ENCODE results near the gene CDC7.
"Not testable (repeated sequence)": the region's sequence is repeated elsewhere in the genome, so short reads cannot be mapped to it uniquely, and the experiment has no call there.

Gene CDC7

GRCh38 chr1:91500756-91501522, at the start of gene CDC7:
TSS of gene CDC7 (plus strand) at chr1:91500851. CDS start at chr1:91501717, 866 bp downstream.
- DNase-seq, result peak; percentile 86

GRCh38 chr1:91454136-91454535, 46.5 kb upstream of the CDC7 start:
- no peak for DNase-seq

DNA sequence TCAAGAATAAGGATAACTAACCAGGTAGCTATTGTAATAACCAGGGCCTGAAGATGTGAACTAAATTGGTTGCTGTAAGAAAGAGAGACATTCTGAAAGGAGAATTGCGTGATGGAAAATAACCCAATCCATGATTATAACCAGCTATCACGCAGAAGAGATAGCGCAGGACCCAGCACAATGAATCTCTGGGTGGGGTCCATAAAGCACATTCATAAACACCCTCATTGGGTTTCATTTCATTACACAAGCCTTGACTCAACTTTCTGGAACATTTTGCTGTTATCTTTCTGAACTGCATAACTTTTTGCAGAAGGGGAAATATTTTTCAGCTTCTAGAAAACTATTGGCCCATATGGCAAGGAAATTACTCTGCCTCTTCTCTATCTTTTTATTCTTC, 45.3 kb upstream of the CDC7 start:
- no peak for DNase-seq

- DNase-seq, result no peak
These were observed 44.8 kb upstream of the CDC7 start for GRCh38 chr1:91455896-91456295.

- DNase-seq, result not testable (repeated sequence)
These were observed 35.3 kb upstream of the CDC7 start for GRCh38 chr1:91465350-91465749.

DNA sequence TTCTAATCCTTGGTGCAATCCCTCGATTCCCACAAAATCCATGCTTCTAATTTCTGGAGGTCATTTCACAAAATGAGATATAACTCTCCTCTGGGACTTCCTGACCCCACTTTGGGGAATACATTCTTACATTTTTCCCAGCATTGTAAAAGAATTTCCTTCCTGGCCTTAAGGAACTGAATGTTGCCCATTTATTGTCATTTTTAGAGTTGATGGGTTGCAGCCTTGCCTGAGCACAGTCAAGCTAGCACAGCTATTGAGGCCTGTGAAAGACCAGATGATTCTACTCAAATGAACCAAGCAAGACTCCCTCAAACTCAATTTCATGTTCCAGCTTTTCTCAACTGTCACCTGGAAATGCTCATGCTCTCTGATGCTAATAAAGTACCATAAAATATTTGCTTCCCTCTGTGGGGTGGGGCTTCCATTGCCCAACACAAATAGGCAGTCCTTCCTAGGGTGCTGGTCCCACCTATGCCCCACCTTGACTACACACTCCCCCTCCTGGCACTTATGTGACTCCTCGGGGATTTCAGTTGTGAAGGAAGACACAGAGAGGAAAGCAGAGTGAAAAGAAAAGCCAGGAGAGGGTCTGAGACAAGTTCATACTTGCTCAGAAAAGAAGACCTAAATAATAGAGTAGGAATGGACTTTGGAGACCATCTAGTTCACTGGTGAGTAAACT, 24.0 kb upstream of the CDC7 start:
- no peak for DNase-seq

- no peak for DNase-seq
These were observed 13.2 kb upstream of the CDC7 start for GRCh38 chr1:91487469-91487868.

DNA sequence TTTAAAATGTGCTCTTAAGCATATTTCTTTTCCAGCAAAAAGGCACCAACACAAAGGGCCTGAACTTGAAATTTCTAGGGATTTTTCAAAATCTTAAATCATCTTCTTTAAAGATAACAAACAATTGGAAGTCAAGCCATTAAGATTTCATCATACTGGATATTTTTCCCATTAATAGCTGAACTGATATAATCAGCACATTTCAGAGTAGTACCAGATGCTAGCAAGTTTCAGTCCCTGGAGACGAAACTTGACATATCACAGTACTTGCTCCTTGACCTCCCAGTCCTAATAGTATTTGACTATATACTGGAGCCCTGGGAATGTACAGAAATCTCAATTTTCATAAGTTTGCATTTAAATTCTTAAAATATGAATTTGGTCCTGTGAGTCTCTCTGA, 10.2 kb upstream of the CDC7 start:
- DNase-seq, result no peak

DNA sequence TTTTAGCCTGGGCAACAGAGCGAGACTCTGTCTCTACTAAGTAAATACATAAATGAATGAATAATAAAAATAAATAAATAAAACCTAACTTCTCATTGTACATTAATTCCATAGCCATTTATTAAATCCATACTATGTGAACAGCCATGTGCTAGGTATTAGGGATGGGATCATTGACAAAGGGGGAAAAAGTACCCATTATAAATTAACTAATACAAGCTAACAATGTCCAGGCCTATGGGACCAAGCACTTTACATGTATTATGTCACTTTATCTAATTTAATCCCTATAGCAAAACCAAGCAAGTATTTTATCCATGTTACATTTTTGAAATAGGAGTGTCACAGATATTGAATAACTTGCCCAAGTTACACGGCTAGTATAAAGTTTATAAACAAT, 2.6 kb upstream of the CDC7 start:
- no peak for DNase-seq

- DNase-seq, result no peak
These were observed 2.0 kb upstream of the CDC7 start for GRCh38 chr1:91498498-91499245.

- DNase-seq, result no peak
These were observed 1.3 kb upstream of the CDC7 start for GRCh38 chr1:91499346-91499745.

GRCh38 chr1:91499904-91500755, 521 bp upstream of the CDC7 start:
- no peak for DNase-seq

DNA sequence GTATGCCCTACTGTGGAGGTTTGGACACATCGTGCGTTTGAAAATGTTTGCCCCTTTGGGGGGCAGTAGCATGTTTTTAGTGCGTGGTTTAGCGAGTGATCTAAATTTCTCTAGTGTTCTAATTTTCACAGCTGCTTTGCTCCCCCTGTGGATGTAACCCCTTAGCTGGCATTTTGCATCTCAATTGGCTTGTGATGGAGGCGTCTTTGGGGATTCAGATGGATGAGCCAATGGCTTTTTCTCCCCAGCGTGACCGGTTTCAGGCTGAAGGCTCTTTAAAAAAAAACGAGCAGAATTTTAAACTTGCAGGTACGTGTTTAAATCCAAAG, 836 bp downstream of the CDC7 start:
- peak; percentile 86 for DNase-seq

GRCh38 chr1:91501971-91502671, 1.5 kb downstream of the CDC7 start:
- no peak for DNase-seq

DNA sequence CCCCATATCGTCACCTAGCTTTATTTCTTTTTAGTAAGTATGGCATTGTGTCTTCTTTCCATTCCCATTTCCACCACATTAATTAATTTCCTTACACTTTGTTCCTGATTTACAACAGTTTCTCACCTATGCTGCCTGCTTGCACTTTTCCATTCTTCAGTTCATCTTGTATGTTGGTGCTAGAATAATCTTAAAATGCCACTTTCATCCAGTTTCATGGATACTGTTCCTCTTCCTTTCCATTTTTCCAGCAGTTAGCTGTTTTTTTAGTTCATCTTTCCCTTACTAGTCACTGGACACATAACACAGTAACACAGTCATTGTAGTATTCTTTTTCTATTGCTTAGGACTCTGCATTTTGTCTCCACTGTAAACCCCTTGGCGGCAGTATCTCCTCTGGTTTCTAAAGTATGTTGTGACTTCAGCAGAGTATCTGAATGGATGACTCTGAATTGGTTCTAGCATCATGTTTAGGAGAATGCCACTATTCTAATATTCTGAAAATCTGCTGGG, 2.1 kb downstream of the CDC7 start:
- peak; percentile 9 for DNase-seq

GRCh38 chr1:91503332-91503900, 2.8 kb downstream of the CDC7 start:
- no peak for DNase-seq

- no peak for DNase-seq
These were observed 3.4 kb downstream of the CDC7 start for GRCh38 chr1:91503975-91504530.

DNA sequence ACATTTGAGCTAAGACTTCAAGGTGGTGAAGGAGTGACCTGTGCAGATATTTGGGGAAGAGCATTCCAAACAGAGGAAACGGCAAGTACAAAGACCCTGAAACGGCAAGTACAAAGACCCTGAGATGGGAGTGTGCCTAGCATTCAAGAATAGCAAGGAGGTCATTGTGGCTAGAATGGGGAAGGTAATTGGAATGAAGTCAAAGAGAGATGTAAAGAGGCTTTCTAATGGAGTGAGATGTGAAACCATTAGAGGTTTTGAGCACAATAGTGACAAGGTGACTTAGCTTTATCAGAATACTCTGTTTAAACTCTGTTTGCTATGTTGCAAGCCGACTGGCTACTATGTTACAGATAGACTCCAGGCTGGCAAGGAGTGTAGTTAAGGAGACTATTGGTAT, 4.4 kb downstream of the CDC7 start:
- DNase-seq, result no peak

DNA sequence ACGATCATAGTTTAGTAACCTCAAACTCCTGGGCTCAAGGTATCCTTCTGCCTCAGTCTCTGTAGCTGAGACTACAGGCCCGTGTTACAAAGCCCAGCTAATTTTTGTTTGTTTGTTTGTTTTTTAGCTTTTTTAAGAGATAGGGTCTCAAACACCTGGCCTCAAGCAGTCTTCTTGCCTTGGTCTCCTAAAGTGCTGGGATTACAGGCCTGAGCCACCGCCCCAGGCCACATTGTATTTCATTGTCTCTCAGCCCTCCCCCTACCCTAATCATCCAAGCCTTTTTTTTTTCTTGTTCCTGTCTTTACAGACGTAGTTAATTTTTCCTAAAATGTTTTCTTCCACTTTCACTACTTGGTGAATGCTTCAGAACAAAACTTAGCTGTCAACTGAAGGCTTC, 5.4 kb downstream of the CDC7 start:
- DNase-seq, result no peak

DNA sequence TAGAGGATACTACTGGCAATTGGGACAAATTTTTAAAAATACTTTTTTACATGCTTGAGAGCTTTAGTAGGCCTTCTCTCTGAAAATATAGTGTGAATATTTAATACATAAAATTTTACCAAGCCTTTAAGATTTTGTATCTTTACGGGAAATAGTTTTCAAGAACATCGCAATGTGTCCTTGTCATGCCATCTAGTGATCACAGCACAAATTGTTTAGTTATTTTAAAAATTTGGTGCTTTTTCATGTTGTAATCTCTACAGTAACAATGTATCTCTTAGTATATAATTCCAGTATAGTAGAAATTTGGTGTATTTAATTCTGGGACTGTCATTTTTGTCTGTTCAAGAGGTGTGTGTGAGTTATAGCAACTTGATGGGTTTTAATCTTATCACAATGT, 6.7 kb downstream of the CDC7 start:
- no peak for DNase-seq

DNA sequence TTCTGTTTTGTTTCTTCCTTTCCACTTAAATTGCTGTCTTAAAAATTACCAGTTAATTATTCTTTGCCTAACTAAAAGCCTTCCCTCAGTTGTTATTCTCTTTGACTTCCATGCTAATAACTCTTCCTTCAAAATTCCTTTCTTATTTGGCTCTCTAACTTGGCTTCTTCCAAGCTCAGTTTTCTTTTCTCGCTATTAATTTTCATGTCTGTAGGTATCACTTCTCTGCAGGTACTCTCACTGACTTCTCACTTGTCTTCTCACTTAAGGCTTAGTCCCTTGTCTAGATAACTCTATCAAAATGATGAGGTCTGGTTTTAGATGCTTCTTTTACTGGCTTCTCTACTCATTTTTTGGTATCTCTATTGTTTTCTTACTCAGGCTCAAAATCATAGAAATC, 10.1 kb downstream of the CDC7 start:
- no peak for DNase-seq

DNA sequence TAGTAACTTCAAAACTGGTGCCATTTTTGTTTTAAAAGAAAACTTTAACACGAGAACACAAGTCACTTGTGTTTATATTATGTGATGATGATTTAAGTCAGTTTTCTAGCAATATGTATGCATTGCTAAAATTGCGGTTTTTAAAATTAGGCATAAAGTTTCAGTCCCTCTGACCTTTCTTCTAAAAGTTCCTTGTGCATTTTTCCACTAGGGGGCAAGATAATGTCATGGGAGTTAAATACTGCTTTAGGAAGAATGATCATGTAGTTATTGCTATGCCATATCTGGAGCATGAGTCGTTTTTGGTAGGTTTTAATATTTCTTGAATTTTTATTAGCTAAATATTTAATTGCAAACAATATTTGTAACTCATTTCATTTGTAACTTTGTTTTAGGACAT, 10.7 kb downstream of the CDC7 start:
- DNase-seq, result peak; percentile 40
